Mucosa of descending colon (tissue), 3 donors: ENCODE measurements around the gene GLYR1. TPM values are rescaled to one million over a fixed set of nuclear protein-coding genes. Genes with fewer than 3 reads are reported as not detected.

Source experiments
- ATAC-seq: fragments of 200-7000 bp; cut with Tn5 transposase; one replicate; pipeline ENCODE4 v1.9.1; 2020; ENCODE audit warnings: mild to moderate bottlenecking, moderate library complexity
- DNase-seq, 3 donors: peaks; one replicate each; pipeline ENCODE4 v3.0.0-alpha.2; 2020
- H3K36me3 ChIP-seq: fragments of 200-600 bp; one replicate; pipeline ENCODE4 v1.8.0; 2021; ENCODE audit warnings: low read depth, mild to moderate bottlenecking
- H3K4me1 ChIP-seq: fragments of 200-600 bp; one replicate; pipeline ENCODE4 v1.8.0; 2021; ENCODE audit warnings: low read depth, mild to moderate bottlenecking
- H3K4me3 ChIP-seq: fragments of 200-600 bp; one replicate; pipeline ENCODE4 v1.8.0; 2021; ENCODE audit warnings: mild to moderate bottlenecking
- H3K9me3 ChIP-seq: fragments of 200-600 bp; one replicate; pipeline ENCODE4 v1.8.0; 2021; ENCODE audit warnings: mild to moderate bottlenecking
- intact Hi-C, 2 donors: fragments of 100-400 bp; cut with DNase I in 1 of 2; cut with micrococcal nuclease in 1 of 2; formaldehyde crosslinking; loops; one replicate each; pipeline versions ENCODE4 v1.11.0 to v1.11.1; 2022; cut with DNase I, micrococcal nuclease
- total RNA-seq, 3 donors: library from RNA; stranded (reverse); fragmentation: NEBNext Ultra II Directional in 2 of 3; extraction: Animal tissue kit (Norgen Biotek cat#: 25700) in 2 of 3; gene quantifications; one replicate each; pipeline versions ENCODE4 v1.2.1 to v1.2.4, GENCODE V29; 2021 to 2023
- TF ChIP-seq, protein P1 (sequence below): fragments of 200-600 bp; IDR thresholded peaks from one replicate; pipeline ENCODE4 v1.8.0; 2022; ENCODE audit warnings: antibody characterized with exemption, mild to moderate bottlenecking
- donor health status: DM: no; HTN: no; CAD: no; lungs with moderate emphysema.
- donor health status: DM: no; HTN: no; CAD: no.
- donor health status: DM: no; HTN: yes; CAD: no.

The GLYR1 gene
- total RNA-seq, 3 donors from 2014 or later, result 110 to 123 (median 111) TPM

DNA sequence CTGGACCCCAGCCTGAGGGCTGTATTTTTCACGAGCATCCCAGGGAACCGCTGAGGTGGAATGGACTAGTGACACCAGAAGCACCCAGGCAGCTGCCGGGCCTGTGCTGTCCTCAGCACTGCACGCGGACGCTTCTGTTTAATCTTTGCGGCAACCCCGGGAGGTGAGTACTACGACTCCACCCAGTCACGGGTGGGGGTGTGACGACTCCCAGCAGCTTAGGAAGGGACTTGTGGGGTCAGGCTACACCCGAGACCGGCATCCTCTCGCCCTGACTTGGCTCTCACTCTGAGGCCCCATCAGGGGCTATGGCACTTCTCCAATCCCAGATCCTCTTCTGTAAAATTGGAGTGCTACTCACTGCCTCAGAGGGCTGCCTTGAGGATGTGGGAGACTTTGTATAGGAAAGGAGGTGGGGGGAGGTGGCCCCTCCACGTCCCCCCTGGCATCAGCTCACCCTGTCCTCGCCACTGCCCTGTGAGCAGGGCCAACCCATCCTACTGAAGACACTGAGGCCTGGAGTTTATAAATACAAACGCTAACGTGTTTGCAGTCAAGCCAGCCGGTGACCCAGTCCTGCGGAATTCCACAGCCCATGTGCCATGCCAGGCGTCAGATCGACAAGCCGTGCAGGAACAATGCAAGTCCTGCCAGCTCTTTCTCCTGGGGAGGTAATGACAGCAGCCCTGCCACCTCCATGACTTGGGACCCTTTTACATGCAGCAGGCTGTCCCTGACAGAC, 45.4 kb upstream of the GLYR1 start:
- DNase-seq (no peak), ATAC-seq (no peak)
- no peak overlapping the region for H3K4me3 ChIP-seq
- intact Hi-C loops, result no loop called here
- H3K4me1 ChIP-seq, result no peaks in the 10 kb centered on the region
- H3K9me3 ChIP-seq, result no peaks in the 10 kb centered on the region
- TF ChIP-seq, protein P1, sequence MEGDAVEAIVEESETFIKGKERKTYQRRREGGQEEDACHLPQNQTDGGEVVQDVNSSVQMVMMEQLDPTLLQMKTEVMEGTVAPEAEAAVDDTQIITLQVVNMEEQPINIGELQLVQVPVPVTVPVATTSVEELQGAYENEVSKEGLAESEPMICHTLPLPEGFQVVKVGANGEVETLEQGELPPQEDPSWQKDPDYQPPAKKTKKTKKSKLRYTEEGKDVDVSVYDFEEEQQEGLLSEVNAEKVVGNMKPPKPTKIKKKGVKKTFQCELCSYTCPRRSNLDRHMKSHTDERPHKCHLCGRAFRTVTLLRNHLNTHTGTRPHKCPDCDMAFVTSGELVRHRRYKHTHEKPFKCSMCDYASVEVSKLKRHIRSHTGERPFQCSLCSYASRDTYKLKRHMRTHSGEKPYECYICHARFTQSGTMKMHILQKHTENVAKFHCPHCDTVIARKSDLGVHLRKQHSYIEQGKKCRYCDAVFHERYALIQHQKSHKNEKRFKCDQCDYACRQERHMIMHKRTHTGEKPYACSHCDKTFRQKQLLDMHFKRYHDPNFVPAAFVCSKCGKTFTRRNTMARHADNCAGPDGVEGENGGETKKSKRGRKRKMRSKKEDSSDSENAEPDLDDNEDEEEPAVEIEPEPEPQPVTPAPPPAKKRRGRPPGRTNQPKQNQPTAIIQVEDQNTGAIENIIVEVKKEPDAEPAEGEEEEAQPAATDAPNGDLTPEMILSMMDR, result no peak
- no peaks in the 10 kb centered on the region for H3K36me3 ChIP-seq

DNA sequence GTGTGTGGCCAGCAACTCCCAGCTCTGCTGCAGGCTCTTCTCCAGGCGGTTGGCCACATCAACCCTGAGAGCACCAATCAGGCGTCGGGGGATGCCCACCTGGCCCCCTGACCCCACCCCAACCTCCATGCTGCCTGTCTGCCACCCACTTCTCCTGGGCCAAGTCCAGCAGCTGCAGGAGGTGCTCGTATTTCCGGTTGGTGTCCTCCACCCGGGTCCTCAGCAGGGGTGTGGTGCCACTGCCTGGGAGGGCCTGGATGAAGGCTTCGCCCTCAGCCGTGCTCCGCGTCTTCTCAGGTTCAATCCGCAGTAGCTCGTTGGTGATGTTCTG, 44.8 kb upstream of the GLYR1 start:
- ATAC-seq, result no peak

DNA sequence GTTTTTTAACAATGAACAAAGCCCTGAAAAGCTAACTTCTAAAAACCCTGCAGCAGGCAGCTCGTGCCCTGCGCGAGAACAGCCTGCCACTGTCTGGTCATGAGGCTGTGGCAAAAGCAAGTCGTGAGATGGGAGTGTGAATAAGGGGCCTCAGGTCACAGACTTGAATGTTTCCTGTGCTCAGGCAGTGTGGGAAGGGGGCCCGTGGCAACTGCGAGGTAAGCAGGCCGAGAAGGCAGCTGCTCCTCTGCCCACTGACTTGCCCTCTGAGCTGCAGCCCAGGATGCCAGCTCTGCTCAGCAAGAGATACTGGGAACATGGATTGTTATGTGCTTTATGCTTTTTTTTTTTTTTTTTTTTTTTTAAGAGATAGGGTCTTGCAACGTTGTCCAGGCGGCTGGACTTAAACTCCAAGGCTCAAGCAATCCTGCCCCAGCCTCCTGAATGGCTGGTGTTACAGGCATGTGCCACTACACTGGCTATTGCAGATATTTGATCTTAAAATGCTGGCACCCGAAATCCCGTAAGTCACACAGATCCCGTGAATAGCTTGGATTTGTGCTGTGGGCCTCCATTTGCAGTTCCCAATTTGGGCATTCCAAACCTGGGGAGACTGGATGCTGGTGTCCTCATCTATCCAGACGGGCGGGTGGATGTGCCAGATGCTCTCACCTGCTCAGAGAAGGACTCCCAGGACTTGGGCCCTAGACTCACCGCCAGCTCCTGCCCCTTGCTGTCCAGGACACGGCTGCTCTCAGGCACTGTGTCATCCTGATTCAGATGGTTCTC, 44.2 kb upstream of the GLYR1 start:
- Histone ChIP-seq H3K4me1 (no peaks in the 10 kb centered on the region), H3K9me3 (no peaks in the 10 kb centered on the region), H3K36me3 (peaks cover 3% of the 10 kb centered on the region), H3K4me3 (no peak overlapping the region)
- intact Hi-C loops, result no loop called here
- DNase-seq, result no peak
- no peak for ATAC-seq
- TF ChIP-seq, protein P1, result no peak

More for the DNA sequence above, 44.8 kb upstream of the GLYR1 start:
- TF ChIP-seq, protein P1, result no peak
- no peak for DNase-seq
- Histone ChIP-seq H3K4me1 (no peaks in the 10 kb centered on the region), H3K4me3 (no peak overlapping the region), H3K9me3 (no peaks in the 10 kb centered on the region), H3K36me3 (no peaks in the 10 kb centered on the region)
- intact Hi-C loops, result no loop called here

DNA sequence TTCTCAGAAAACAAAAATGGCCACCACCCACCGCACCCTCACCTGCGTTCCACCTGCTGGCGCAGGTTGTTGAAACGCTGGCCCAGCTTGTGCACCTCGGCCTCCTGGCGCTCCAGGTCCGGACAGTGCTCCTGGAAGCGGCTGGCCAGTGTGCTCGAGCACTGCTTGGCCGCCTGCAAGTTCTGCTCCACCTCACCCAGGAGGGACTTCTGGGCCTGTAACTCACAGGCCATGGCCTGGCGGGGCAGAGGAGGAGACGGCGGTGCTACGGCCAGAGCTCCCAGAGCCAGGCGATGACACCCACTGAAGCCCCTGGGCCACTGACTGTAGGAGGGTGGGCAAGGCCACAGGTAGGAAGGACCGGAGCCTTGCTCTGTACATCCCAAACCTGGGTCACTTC, 43.6 kb upstream of the GLYR1 start:
- H3K36me3 ChIP-seq, result peaks cover 5% of the 10 kb centered on the region
- TF ChIP-seq, protein P1, result no peak
- no peaks in the 10 kb centered on the region for H3K9me3 ChIP-seq
- DNase-seq (no peak), ATAC-seq (no peak)
- no peak overlapping the region for H3K4me3 ChIP-seq
- intact Hi-C loops, result no loop called here
- H3K4me1 ChIP-seq, result no peaks in the 10 kb centered on the region

DNA sequence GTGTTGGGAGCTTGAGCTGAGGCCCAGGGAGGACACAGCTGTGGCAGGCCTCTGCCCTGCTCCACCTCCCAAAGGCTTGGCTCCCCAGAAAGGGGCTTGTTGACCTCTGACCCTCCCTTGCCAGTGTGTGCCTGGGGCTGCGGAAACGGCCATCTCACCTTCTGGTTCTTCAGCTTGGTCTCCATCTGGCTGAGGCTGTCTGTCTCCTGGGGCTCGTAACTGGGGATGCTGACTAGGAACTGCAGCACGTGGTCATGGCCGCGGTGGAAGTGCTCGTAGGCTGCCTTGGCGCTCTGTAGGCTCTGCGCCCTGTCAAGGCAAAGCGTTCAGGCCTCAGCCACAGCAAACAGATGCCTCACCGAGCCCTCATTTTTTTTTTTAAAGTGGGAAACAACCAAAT, 42.9 kb upstream of the GLYR1 start:
- H3K9me3 ChIP-seq, result no peaks in the 10 kb centered on the region
- no peak for DNase-seq
- peaks cover 5% of the 10 kb centered on the region for H3K36me3 ChIP-seq

More for the DNA sequence above, 42.9 kb upstream of the GLYR1 start:
- ATAC-seq, result no peak
- Histone ChIP-seq H3K4me1 (no peaks in the 10 kb centered on the region), H3K4me3 (no peak overlapping the region)
- TF ChIP-seq, protein P1, result no peak
- intact Hi-C loops, result no loop called here
